DOHH2 (cell line): Measurements from ENCODE around the gene HERC6.

Experiments
- H3F3A ChIP-seq: fragments of 200-600 bp; sonication (generic), shearing (Covaris generic); 2 replicates; pipeline ENCODE4 v1.6.0; 2016; ENCODE audit warnings: antibody characterized with exemption, mild to moderate bottlenecking; ENCODE audit not compliant: control insufficient read depth, insufficient read depth
- H3K27ac ChIP-seq: fragments of 200-600 bp; sonication (generic); 2 replicates; pipeline ENCODE4 v1.5.1; 2014; ENCODE audit warnings: low read depth, mild to moderate bottlenecking, low read length, moderate library complexity
- H3K27me3 ChIP-seq: fragments of 200-600 bp; sonication (generic); 2 replicates; pipeline ENCODE4 v1.6.1; 2014; ENCODE audit warnings: mild to moderate bottlenecking, low read length, mixed read lengths; ENCODE audit not compliant: control insufficient read depth
- H3K36me3 ChIP-seq: fragments of 200-600 bp; sonication (generic); 2 replicates; pipeline ENCODE4 v1.6.1; 2014; ENCODE audit warnings: mild to moderate bottlenecking, low read length, moderate library complexity, mixed read lengths; ENCODE audit not compliant: control insufficient read depth
- H3K4me1 ChIP-seq: fragments of 200-600 bp; sonication (generic); 2 replicates; pipeline ENCODE4 v1.6.1; 2014; ENCODE audit warnings: mild to moderate bottlenecking, low read length, mixed read lengths; ENCODE audit not compliant: control insufficient read depth
- H3K4me2 ChIP-seq: fragments of 200-600 bp; sonication (generic); 2 replicates; pipeline ENCODE4 v1.6.0; 2014; ENCODE audit warnings: mild to moderate bottlenecking, low read length, moderate library complexity
- H3K4me3 ChIP-seq: fragments of 200-600 bp; sonication (generic); 2 replicates; pipeline ENCODE4 v1.5.1; 2014; ENCODE audit warnings: mild to moderate bottlenecking, low read length, mixed read lengths
- H3K79me2 ChIP-seq: fragments of 200-600 bp; sonication (generic); 2 replicates; pipeline ENCODE4 v1.6.1; 2014; ENCODE audit warnings: mild to moderate bottlenecking, low read length, mixed read lengths; ENCODE audit not compliant: control insufficient read depth
- H3K9me2 ChIP-seq: fragments of 200-600 bp; sonication (generic); replicated peaks from 2 replicates; pipeline ENCODE4 v1.6.1; 2014; ENCODE audit warnings: mild to moderate bottlenecking, low read length, mixed read lengths; ENCODE audit not compliant: control insufficient read depth
- H3K9me3 ChIP-seq: fragments of 200-600 bp; sonication (generic); 2 replicates; pipeline ENCODE4 v1.6.1; 2014; ENCODE audit warnings: antibody characterized with exemption, low read length, mixed read lengths; ENCODE audit not compliant: control insufficient read depth, insufficient read depth
- H4K20me1 ChIP-seq: fragments of 200-600 bp; sonication (generic); 2 replicates; pipeline ENCODE4 v1.6.0; 2014; ENCODE audit warnings: low read depth, mild to moderate bottlenecking, antibody characterized with exemption, low read length, moderate library complexity; ENCODE audit not compliant: control insufficient read depth, insufficient read depth
- EZH2phosphoT487 ChIP-seq: fragments of 200-600 bp; sonication (generic); IDR thresholded peaks from 2 replicates; pipeline ENCODE4 v1.6.1; 2017; ENCODE audit warnings: borderline replicate concordance, mild to moderate bottlenecking, antibody characterized with exemption, low read length, moderate library complexity, mixed read lengths
- TF ChIP-seq, protein P1 (sequence below): fragments of 200-600 bp; sonication (generic); IDR thresholded peaks from one replicate; pipeline ENCODE4 v1.5.1; 2014; ENCODE audit warnings: antibody characterized with exemption, mild to moderate bottlenecking, low read depth, low read length; ENCODE audit not compliant: poor library complexity, severe bottlenecking

HERC6 gene

DNA sequence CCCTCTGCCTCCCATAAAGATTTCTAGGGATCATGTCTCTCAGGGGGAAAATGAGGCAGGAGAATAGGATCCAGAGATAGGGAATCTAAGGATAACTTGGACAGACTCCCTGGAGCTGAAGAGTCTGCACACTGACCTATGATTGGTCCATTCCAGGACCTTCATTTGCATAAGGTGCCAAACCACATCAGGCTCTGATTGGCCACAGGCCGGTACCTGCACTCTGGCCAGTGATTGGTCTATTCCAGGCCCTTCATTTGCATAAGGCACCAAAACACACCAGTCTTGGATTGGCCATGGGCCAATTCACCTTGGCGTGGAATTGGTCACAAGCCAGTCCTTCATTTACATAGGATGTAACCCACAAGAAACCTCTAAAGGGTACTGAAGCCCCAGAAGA lies 74.3 kb downstream of the HERC6 start:
- H4K20me1 ChIP-seq, result no peaks in the 10 kb centered on the region
- no peak overlapping the region for H3K4me2 ChIP-seq
- TF ChIP-seq, protein P1, sequence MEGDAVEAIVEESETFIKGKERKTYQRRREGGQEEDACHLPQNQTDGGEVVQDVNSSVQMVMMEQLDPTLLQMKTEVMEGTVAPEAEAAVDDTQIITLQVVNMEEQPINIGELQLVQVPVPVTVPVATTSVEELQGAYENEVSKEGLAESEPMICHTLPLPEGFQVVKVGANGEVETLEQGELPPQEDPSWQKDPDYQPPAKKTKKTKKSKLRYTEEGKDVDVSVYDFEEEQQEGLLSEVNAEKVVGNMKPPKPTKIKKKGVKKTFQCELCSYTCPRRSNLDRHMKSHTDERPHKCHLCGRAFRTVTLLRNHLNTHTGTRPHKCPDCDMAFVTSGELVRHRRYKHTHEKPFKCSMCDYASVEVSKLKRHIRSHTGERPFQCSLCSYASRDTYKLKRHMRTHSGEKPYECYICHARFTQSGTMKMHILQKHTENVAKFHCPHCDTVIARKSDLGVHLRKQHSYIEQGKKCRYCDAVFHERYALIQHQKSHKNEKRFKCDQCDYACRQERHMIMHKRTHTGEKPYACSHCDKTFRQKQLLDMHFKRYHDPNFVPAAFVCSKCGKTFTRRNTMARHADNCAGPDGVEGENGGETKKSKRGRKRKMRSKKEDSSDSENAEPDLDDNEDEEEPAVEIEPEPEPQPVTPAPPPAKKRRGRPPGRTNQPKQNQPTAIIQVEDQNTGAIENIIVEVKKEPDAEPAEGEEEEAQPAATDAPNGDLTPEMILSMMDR, result no peak
- no peak for TF ChIP-seq EZH2phosphoT487
- no peak overlapping the region for H3K4me3 ChIP-seq
- no peaks in the 10 kb centered on the region for H3K36me3 ChIP-seq
- H3K9me2 ChIP-seq, result no peaks in the 10 kb centered on the region
- H3K4me1 ChIP-seq, result peaks cover 8% of the 10 kb centered on the region
- no peak overlapping the region for H3K27ac ChIP-seq
- no peaks in the 10 kb centered on the region for H3F3A ChIP-seq
- H3K9me3 ChIP-seq, result peaks cover 3% of the 10 kb centered on the region; the same call in 1 of the 2 replicates
- H3K27me3 ChIP-seq, result no peaks in the 10 kb centered on the region
- no peaks in the 10 kb centered on the region for H3K79me2 ChIP-seq

DNA sequence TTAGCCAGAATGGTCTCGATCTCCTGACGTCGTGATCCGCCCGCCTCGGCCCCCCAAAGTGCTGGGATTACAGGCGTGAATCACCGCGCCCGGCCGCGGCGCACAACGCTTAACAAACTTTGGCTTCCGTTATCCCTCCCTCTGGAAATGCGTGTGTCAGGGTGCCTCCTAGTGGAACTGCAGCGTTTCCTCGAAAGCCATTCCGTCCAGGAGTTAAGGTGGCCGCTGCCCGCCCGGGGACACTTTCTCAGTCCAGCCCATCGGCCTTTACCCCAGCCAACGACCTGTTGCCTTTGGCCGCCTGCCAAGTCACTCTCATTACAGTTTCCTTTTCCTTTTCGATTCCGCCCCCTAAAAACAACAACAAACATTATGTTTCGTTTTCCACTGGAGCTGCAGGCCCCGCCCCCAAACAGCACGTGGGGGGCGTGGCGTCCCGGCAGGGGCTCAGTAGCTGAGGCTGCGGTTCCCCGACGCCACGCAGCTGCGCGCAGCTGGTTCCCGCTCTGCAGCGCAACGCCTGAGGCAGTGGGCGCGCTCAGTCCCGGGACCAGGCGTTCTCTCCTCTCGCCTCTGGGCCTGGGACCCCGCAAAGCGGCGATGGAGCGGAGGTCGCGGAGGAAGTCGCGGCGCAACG lies 78.1 kb downstream of the HERC6 start, which contains the start of gene HERC5:
Gene HERC5, plus strand, starts transcription at position 450 of the 637 bp plus-strand sequence. Its CDS starts 151 bp downstream, at position 601.
- no peak for TF ChIP-seq EZH2phosphoT487
- TF ChIP-seq, protein P1, result peak; percentile 18
- H3K4me2 ChIP-seq, result peak within 1 kb of the TSS; percentile 47
- H3K9me2 ChIP-seq, result no peaks in the 10 kb centered on the region
- H3K36me3 ChIP-seq, result no peaks in the 10 kb centered on the region
- no peaks in the 10 kb centered on the region for H3F3A ChIP-seq
- H3K27ac ChIP-seq, result no peak within 1 kb of the TSS
- H3K9me3 ChIP-seq, result peaks cover 3% of the 10 kb centered on the region; the same call in 1 of the 2 replicates
- no peaks in the 10 kb centered on the region for H4K20me1 ChIP-seq
- no peaks in the 10 kb centered on the region; the same call in 1 of the 2 replicates for H3K27me3 ChIP-seq
- H3K4me1 ChIP-seq, result peaks cover 8% of the 10 kb centered on the region
- peak within 1 kb of the TSS; percentile 58 for H3K4me3 ChIP-seq
- no peaks in the 10 kb centered on the region for H3K79me2 ChIP-seq

- peak overlapping the region; percentile 47 for H3K4me2 ChIP-seq
- H4K20me1 ChIP-seq, result no peaks in the 10 kb centered on the region
- H3K27ac ChIP-seq, result no peak overlapping the region
- H3K9me2 ChIP-seq, result no peaks in the 10 kb centered on the region
- H3K36me3 ChIP-seq, result no peaks in the 10 kb centered on the region
- no peak overlapping the region for H3K4me3 ChIP-seq
- peaks cover 8% of the 10 kb centered on the region for H3K4me1 ChIP-seq
- peaks cover 3% of the 10 kb centered on the region; the same call in 1 of the 2 replicates for H3K9me3 ChIP-seq
- H3K27me3 ChIP-seq, result no peaks in the 10 kb centered on the region; the same call in 1 of the 2 replicates
- H3F3A ChIP-seq, result no peaks in the 10 kb centered on the region
- TF ChIP-seq, protein P1, result no peak
- TF ChIP-seq EZH2phosphoT487, result no peak
- H3K79me2 ChIP-seq, result no peaks in the 10 kb centered on the region
These were observed 78.9 kb downstream of the HERC6 start for GRCh38 chr4:88457307-88458103.
